Measurements from ENCODE around the gene SLC27A5. TPM values are rescaled to one million over a fixed set of nuclear protein-coding genes. Genes with fewer than 3 reads are reported as not detected.
A peak's percentile ranks its signal among the peaks of the same experiment; 100 is the strongest.

The SLC27A5 gene
- total and polyA plus RNA-seq, 5 donors from 2014 or later, result 5.5 to 26.7 (median 17.5) TPM

DNA sequence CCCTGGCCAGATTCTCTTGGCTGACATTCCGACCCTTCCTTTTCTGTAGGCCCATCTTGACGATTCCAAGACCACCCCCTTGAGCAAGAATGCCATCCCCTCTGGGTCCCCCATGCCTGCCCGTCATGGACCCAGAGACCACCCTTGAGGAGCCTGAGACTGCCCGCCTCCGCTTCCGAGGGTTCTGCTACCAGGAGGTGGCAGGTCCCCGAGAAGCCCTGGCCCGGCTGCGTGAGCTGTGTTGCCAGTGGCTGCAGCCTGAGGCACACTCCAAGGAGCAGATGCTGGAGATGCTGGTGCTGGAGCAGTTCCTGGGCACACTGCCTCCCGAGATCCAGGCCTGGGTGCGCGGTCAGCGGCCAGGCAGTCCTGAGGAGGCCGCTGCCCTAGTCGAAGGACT, 34.7 kb downstream of the SLC27A5 start:
- Mint-ChIP-seq H3K36me3 (peaks cover 7% of the 10 kb centered on the region), H3K4me3 (peak overlapping the region; percentile 95 to 98 (median 96)), H3K27me3 (no peaks in the 10 kb centered on the region), H3K27ac (peak overlapping the region; percentile 78 to 99 (median 95)), H3K4me1 (peaks cover 4 to 26% (median 7%) of the 10 kb centered on the region in 4 donors), H3K9me3 (no peaks in the 10 kb centered on the region)
- peak overlapping the region; percentile 48 for H3K4me3 ChIP-seq (ENCODE audit: low read depth, low read length)
- H3K4me1 ChIP-seq (ENCODE audit: control insufficient read depth, insufficient read depth, low read length, poor library complexity, severe bottlenecking), result peaks cover 21% of the 10 kb centered on the region
- DNase-seq (no peak), ATAC-seq (ENCODE audit: low read depth in 2 of 2) (no peak)
- no peaks in the 10 kb centered on the region for H3K9me3 ChIP-seq (ENCODE audit: control insufficient read depth in 2 of 2, low read length in 2 of 2)
- H3K36me3 ChIP-seq (ENCODE audit: control insufficient read depth, insufficient read depth, low read length), result peaks cover 7% of the 10 kb centered on the region
- no peaks in the 10 kb centered on the region for H3K27me3 ChIP-seq (ENCODE audit: control insufficient read depth, insufficient read depth, low read length)
- no peak overlapping the region for H3K27ac ChIP-seq (ENCODE audit: insufficient read depth, low read length, poor library complexity, severe bottlenecking)

DNA sequence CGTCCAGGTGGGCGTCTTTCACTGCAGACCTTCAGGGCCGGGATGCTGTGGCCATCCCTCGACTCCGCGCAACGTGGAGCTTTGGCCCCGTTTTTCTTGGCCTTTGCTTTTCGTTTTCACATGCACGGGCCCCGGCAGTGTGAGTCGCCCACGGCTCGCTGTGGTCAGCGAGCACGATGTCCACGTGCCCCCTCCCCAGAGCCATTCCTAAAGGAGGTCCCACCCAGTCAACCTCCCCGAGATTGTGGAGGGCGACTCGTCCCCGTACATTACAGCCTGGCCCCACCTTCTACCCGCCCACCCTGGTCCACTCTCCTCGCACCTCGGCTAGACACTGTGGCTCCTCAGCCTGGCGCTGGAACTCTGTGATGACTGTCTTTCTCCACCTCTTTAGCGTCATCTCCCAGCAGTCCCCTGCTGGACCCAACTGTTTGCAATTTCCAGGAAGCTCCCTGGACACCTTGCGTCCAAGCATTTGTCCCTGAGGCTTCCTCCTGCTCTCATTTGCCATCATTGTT, 35.2 kb downstream of the SLC27A5 start:
- Mint-ChIP-seq H3K9me3 (no peaks in the 10 kb centered on the region), H3K4me3 (peak overlapping the region; percentile 95 to 98 (median 96)), H3K36me3 (peaks cover 6% of the 10 kb centered on the region), H3K27ac (peak overlapping the region; percentile 78 to 99 (median 95)), H3K27me3 (no peaks in the 10 kb centered on the region), H3K4me1 (peaks cover 4 to 26% (median 7%) of the 10 kb centered on the region in 4 donors)
- Histone ChIP-seq H3K9me3 (ENCODE audit: control insufficient read depth in 2 of 2, low read length in 2 of 2) (no peaks in the 10 kb centered on the region), H3K36me3 (ENCODE audit: control insufficient read depth, insufficient read depth, low read length) (peaks cover 10% of the 10 kb centered on the region), H3K4me1 (ENCODE audit: control insufficient read depth, insufficient read depth, low read length, poor library complexity, severe bottlenecking) (peaks cover 21% of the 10 kb centered on the region), H3K27me3 (ENCODE audit: control insufficient read depth, insufficient read depth, low read length) (no peaks in the 10 kb centered on the region), H3K4me3 (ENCODE audit: low read depth, low read length) (peak overlapping the region; percentile 48), H3K27ac (ENCODE audit: insufficient read depth, low read length, poor library complexity, severe bottlenecking) (peak overlapping the region; percentile 96)
- DNase-seq (no peak), ATAC-seq (ENCODE audit: low read depth in 2 of 2) (no peak)

DNA sequence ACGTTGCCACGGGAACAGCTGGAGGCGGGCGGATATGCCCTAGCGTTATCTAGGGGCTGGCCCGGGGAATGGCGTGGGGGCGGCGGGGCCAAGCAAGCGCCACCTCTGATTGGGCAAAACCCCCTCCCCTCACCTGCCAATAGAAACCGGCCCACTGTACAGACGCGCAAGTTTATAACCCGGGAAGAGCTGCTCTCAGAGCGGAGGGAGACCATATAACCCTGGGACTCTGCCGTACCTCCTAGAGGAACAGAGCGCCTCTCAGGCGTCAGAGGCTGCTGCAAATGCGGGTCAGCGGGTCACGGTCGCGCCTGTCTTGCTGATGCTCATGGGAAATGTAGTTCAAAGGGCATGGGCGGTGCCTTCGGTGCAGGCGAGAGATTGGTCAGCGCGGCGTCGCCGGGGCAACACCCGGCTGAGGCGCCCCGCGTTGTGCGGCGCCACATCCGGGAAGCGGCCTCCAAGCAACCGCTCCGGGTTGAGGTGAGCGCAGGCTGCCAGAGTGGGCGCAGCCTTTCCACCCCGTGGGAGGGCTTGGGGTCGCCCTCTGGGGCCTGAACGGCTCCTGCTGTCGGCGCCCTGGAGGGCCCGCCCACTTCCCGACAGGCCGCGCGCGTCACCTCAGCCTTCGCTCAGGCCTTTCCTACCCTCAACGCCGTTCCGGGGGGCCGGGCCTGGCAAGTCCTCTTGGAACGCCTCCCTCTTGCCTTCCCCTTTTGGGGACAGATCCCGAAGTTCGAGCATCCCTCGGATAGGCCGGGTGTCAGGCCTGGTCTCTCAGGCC, 35.9 kb downstream of the SLC27A5 start, which contains the start of gene ZNF446:
TSS of gene ZNF446 (plus strand) at position 639 of the 784 bp plus-strand sequence. CDS start 867 bp downstream, outside the sequence.
- peaks cover 4 to 26% (median 7%) of the 10 kb centered on the region in 4 donors for H3K4me1 Mint-ChIP-seq
- peak within 1 kb of the TSS; percentile 96 for H3K27ac ChIP-seq (ENCODE audit: insufficient read depth, low read length, poor library complexity, severe bottlenecking)
- peak within 1 kb of the TSS; percentile 81 for H3K4me3 ChIP-seq (ENCODE audit: low read depth, low read length)
- H3K36me3 Mint-ChIP-seq, result peaks cover 6% of the 10 kb centered on the region
- peak; percentile 90 to 91 for ATAC-seq (ENCODE audit: low read depth in 2 of 2)
- H3K36me3 ChIP-seq (ENCODE audit: control insufficient read depth, insufficient read depth, low read length), result peaks cover 10% of the 10 kb centered on the region
- peaks cover 21% of the 10 kb centered on the region for H3K4me1 ChIP-seq (ENCODE audit: control insufficient read depth, insufficient read depth, low read length, poor library complexity, severe bottlenecking)
- H3K4me3 Mint-ChIP-seq, result peak within 1 kb of the TSS; percentile 95 to 98 (median 96)
- H3K9me3 ChIP-seq (ENCODE audit: control insufficient read depth in 2 of 2, low read length in 2 of 2), result no peaks in the 10 kb centered on the region
- peak within 1 kb of the TSS; percentile 78 to 99 (median 95) for H3K27ac Mint-ChIP-seq
- H3K27me3 Mint-ChIP-seq, result no peaks in the 10 kb centered on the region
- peak; percentile 93 to 99 (median 96) for DNase-seq
- no peaks in the 10 kb centered on the region for H3K9me3 Mint-ChIP-seq
- no peaks in the 10 kb centered on the region for H3K27me3 ChIP-seq (ENCODE audit: control insufficient read depth, insufficient read depth, low read length)

DNA sequence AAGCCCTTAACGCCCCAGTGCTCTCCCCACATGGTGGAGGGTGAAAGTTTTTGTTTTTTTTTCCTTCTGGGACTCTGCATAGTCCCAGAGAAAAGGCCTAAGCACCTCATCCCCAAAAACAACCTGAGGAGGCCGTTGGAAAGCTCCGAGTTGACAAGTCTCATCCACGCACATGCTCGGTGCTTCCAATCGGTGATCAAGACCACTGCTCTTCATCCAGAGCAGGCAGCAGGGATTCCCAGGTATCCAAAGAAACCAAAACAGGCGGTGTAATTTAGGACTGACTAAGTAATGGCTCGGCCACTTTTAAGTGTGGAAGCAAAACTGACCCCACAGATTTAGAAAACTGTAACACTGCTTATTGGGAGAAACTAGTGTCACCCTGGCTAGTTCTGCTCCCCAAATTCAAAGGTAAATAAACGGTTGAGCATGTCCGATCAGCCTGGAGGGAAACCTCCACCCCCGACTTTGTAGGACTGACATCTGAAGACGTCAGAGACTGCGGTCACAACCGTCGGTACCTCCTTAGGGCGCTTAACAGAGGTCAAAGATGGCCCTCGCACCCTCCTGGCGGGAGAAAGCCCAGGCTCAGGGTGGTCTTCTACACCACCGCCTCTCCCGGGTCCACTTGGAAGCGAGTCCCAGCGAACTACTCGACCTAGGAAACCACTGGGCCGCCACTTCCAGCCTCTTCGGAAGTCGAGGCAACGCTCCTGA, 36.6 kb downstream of the SLC27A5 start:
- Histone ChIP-seq H3K36me3 (ENCODE audit: control insufficient read depth, insufficient read depth, low read length) (peaks cover 16% of the 10 kb centered on the region), H3K4me1 (ENCODE audit: control insufficient read depth, insufficient read depth, low read length, poor library complexity, severe bottlenecking) (peaks cover 21% of the 10 kb centered on the region), H3K4me3 (ENCODE audit: low read depth, low read length) (peak overlapping the region; percentile 72), H3K27me3 (ENCODE audit: control insufficient read depth, insufficient read depth, low read length) (no peaks in the 10 kb centered on the region), H3K9me3 (ENCODE audit: control insufficient read depth in 2 of 2, low read length in 2 of 2) (no peaks in the 10 kb centered on the region), H3K27ac (ENCODE audit: insufficient read depth, low read length, poor library complexity, severe bottlenecking) (peak overlapping the region; percentile 96)
- no peaks in the 10 kb centered on the region for H3K27me3 Mint-ChIP-seq
- H3K4me1 Mint-ChIP-seq, result peaks cover 6 to 26% (median 7%) of the 10 kb centered on the region in 4 donors
- DNase-seq (no peak), ATAC-seq (ENCODE audit: low read depth in 2 of 2) (no peak)
- H3K9me3 Mint-ChIP-seq, result no peaks in the 10 kb centered on the region
- H3K27ac Mint-ChIP-seq, result peak overlapping the region in 2 of 3 donors; percentile 95 to 99
- H3K4me3 Mint-ChIP-seq, result peak overlapping the region; percentile 95 to 98 (median 96)
- peaks cover 11% of the 10 kb centered on the region for H3K36me3 Mint-ChIP-seq

DNA sequence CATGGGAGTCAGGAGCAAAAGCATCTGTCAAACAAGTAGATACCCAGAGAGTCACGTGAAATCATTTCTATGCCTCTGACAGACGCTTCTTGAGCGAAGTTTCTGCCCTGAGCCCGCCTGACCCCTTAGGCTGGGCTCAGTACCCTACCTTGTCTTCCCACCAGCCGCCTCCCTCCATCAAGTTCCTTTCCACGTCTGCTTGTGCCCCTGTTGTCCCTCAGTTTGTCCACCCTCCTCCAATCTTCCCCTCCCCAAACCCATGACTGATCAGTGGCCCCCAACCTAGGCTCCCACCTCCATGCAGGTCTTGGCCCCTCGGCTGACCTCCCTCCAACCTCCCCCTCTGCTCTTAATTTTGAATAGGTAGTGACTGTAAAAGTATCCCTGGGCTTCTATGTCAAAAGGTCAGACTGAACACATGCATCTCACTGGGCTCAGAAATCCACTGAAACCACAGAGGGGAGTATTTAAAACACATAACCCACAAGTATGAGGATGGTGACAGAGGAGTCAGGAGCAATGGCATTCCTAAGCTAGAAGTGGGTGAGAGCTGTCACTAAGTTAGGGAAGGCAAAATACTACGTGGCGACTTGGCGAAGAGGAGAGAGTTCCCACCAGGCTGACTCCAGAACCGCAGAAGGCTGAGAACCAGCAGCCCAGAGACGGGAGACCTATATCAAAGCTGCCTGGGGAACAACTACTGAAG, 37.3 kb downstream of the SLC27A5 start:
- no peaks in the 10 kb centered on the region for H3K27me3 Mint-ChIP-seq
- no peak for DNase-seq
- H3K9me3 Mint-ChIP-seq, result no peaks in the 10 kb centered on the region
- H3K4me1 Mint-ChIP-seq, result peaks cover 6 to 26% (median 7%) of the 10 kb centered on the region in 4 donors
- peak overlapping the region in 2 of 3 donors; percentile 42 to 95 for H3K27ac Mint-ChIP-seq
- peaks cover 11% of the 10 kb centered on the region for H3K36me3 Mint-ChIP-seq
- ATAC-seq (ENCODE audit: low read depth in 2 of 2), result no peak
- no peaks in the 10 kb centered on the region for H3K27me3 ChIP-seq (ENCODE audit: control insufficient read depth, insufficient read depth, low read length)
- peaks cover 21% of the 10 kb centered on the region for H3K4me1 ChIP-seq (ENCODE audit: control insufficient read depth, insufficient read depth, low read length, poor library complexity, severe bottlenecking)
- H3K9me3 ChIP-seq (ENCODE audit: control insufficient read depth in 2 of 2, low read length in 2 of 2), result no peaks in the 10 kb centered on the region
- no peak overlapping the region for H3K4me3 ChIP-seq (ENCODE audit: low read depth, low read length)
- peak overlapping the region; percentile 39 to 98 (median 96) for H3K4me3 Mint-ChIP-seq
- H3K27ac ChIP-seq (ENCODE audit: insufficient read depth, low read length, poor library complexity, severe bottlenecking), result peak overlapping the region; percentile 96
- peaks cover 16% of the 10 kb centered on the region for H3K36me3 ChIP-seq (ENCODE audit: control insufficient read depth, insufficient read depth, low read length)

DNA sequence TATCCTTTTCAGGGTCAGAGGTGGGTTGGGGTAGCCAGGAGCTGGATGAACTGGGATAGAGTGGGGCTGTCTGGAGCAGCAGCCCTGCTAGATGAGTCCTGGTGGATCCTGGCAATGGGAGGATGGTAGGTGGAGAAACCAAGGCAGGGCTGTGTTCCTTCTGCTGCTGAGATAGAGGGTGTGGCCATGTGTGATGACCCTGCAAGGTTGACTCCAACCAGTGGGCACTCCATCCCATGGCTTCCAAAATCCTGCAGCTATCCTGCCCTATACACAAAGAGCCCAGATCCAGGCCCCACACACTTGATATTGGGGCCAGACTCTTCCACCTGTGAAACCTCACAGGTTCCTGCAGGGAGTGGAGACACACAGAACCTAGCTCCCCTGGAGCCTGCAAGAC, 38.0 kb downstream of the SLC27A5 start:
- Mint-ChIP-seq H3K36me3 (peaks cover 5% of the 10 kb centered on the region), H3K27ac (no peak overlapping the region)
- DNase-seq, result no peak

DNA sequence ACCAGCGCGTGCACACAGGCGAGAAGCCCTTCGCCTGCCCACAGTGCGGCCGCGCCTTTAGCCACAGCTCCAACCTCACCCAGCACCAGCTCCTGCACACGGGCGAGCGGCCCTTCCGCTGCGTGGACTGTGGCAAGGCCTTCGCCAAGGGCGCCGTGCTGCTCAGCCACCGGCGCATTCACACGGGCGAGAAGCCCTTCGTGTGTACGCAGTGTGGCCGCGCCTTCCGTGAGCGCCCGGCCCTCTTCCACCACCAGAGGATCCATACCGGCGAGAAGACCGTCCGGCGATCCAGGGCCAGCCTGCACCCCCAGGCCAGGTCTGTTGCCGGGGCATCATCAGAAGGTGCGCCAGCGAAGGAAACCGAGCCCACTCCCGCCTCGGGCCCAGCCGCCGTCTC, 40.1 kb downstream of the SLC27A5 start:
- DNase-seq (no peak), ATAC-seq (ENCODE audit: low read depth in 2 of 2) (no peak)
- H3K4me3 ChIP-seq (ENCODE audit: low read depth, low read length), result no peak overlapping the region
- H3K36me3 ChIP-seq (ENCODE audit: control insufficient read depth, insufficient read depth, low read length), result peaks cover 16% of the 10 kb centered on the region
- no peaks in the 10 kb centered on the region for H3K27me3 ChIP-seq (ENCODE audit: control insufficient read depth, insufficient read depth, low read length)
- Mint-ChIP-seq H3K27me3 (peaks cover 5% of the 10 kb centered on the region), H3K4me3 (peak overlapping the region in 2 of 4 donors; percentile 15 to 69), H3K9me3 (no peaks in the 10 kb centered on the region), H3K4me1 (peaks cover 6 to 43% (median 11%) of the 10 kb centered on the region in 4 donors), H3K27ac (no peak overlapping the region), H3K36me3 (peaks cover 5% of the 10 kb centered on the region)
- H3K4me1 ChIP-seq (ENCODE audit: control insufficient read depth, insufficient read depth, low read length, poor library complexity, severe bottlenecking), result peaks cover 27% of the 10 kb centered on the region
- no peak overlapping the region for H3K27ac ChIP-seq (ENCODE audit: insufficient read depth, low read length, poor library complexity, severe bottlenecking)
- no peaks in the 10 kb centered on the region for H3K9me3 ChIP-seq (ENCODE audit: control insufficient read depth in 2 of 2, low read length in 2 of 2)

More for the DNA sequence above, 38.0 kb downstream of the SLC27A5 start:
- H3K4me1 Mint-ChIP-seq, result peaks cover 6 to 32% (median 7%) of the 10 kb centered on the region in 4 donors
- Histone ChIP-seq H3K4me3 (ENCODE audit: low read depth, low read length) (no peak overlapping the region), H3K4me1 (ENCODE audit: control insufficient read depth, insufficient read depth, low read length, poor library complexity, severe bottlenecking) (peaks cover 21% of the 10 kb centered on the region), H3K27ac (ENCODE audit: insufficient read depth, low read length, poor library complexity, severe bottlenecking) (no peak overlapping the region), H3K27me3 (ENCODE audit: control insufficient read depth, insufficient read depth, low read length) (no peaks in the 10 kb centered on the region), H3K36me3 (ENCODE audit: control insufficient read depth, insufficient read depth, low read length) (peaks cover 16% of the 10 kb centered on the region), H3K9me3 (ENCODE audit: control insufficient read depth in 2 of 2, low read length in 2 of 2) (no peaks in the 10 kb centered on the region)
- H3K9me3 Mint-ChIP-seq, result no peaks in the 10 kb centered on the region
- no peaks in the 10 kb centered on the region for H3K27me3 Mint-ChIP-seq
- H3K4me3 Mint-ChIP-seq, result peak overlapping the region in 2 of 4 donors; percentile 76 to 98
- no peak for ATAC-seq (ENCODE audit: low read depth in 2 of 2)
